PC-9 (cell line): ENCODE results near the gene ZBTB21. TPM values are rescaled to one million over a fixed set of nuclear protein-coding genes. Genes with fewer than 3 reads are reported as not detected.

Source experiments
- Bru-seq: library from RNA; stranded (reverse); fragments of 400-500 nt; gene quantifications from one replicate; lab custom pipeline; 2021; lab: Mats Ljungman, UMichigan
- BruChase-seq, 2 experiments: library from RNA; stranded (reverse); fragments of 400-500 nt; gene quantifications; one replicate each; lab custom pipeline; 2021; lab: Mats Ljungman, UMichigan
- BruUV-seq: library from RNA; stranded (reverse); fragments of 400-500 nt; replicated peaks from 2 replicates; lab custom pipeline; 2021; lab: Mats Ljungman, UMichigan
- CTCF ChIA-PET: fragments of 300-600 bp; sonication (Branson Sonifier 250); formaldehyde crosslinking; loops from one replicate; lab custom pipeline; 2022; ENCODE audit warnings: antibody characterized with exemption; lab: Charles Lee
- POLR2A ChIA-PET: fragments of 300-600 bp; sonication (Branson Sonifier 250); formaldehyde crosslinking; loops from one replicate; lab custom pipeline; 2022; ENCODE audit warnings: antibody characterized with exemption; ENCODE audit not compliant: unreplicated experiment; lab: Charles Lee
- DNase-seq, 2 experiments: peaks; one replicate each; pipeline versions ENCODE4 v3.0.0 to v3.0.0-alpha.2; 2015 to 2022; ENCODE audit warnings: mixed read lengths in 1 of 2
- H2AFZ ChIP-seq: fragments of 200-600 bp; sonication (generic); 2 replicates; pipeline ENCODE4 v1.8.1; 2017; ENCODE audit warnings: antibody characterized with exemption
- H3F3A ChIP-seq: fragments of 200-600 bp; sonication (generic); 2 replicates; pipeline ENCODE4 v1.8.1; 2017; ENCODE audit warnings: antibody characterized with exemption, mild to moderate bottlenecking, low read depth; ENCODE audit not compliant: insufficient read depth
- H3K27ac ChIP-seq: fragments of 200-600 bp; sonication (generic); 2 replicates; pipeline ENCODE4 v1.6.1; 2016; ENCODE audit warnings: mixed run types
- H3K27me3 ChIP-seq: fragments of 200-600 bp; sonication (generic); 2 replicates; pipeline ENCODE4 v1.6.1; 2016; ENCODE audit warnings: low read depth, mixed run types; ENCODE audit not compliant: insufficient read depth
- H3K36me3 ChIP-seq: fragments of 200-600 bp; sonication (generic); 2 replicates; pipeline ENCODE4 v1.6.1; 2016; ENCODE audit warnings: low read depth, mixed run types
- H3K4me1 ChIP-seq: fragments of 200-600 bp; sonication (generic); replicated peaks from 2 replicates; pipeline ENCODE4 v1.6.1; 2016; ENCODE audit warnings: mixed run types; ENCODE audit not compliant: insufficient read depth
- H3K4me2 ChIP-seq: fragments of 200-600 bp; sonication (generic); 2 replicates; pipeline ENCODE4 v1.6.1; 2017; ENCODE audit warnings: mixed run types
- H3K4me3 ChIP-seq: fragments of 200-600 bp; sonication (generic); 2 replicates; pipeline ENCODE4 v1.6.1; 2016; ENCODE audit warnings: mixed run types
- H3K79me2 ChIP-seq: fragments of 200-600 bp; sonication (generic); 2 replicates; pipeline ENCODE4 v1.6.1; 2017; ENCODE audit warnings: low read depth, mixed run types
- H3K9me2 ChIP-seq: fragments of 200-600 bp; sonication (generic); 2 replicates; pipeline ENCODE4 v1.8.1; 2017; ENCODE audit warnings: mild to moderate bottlenecking; ENCODE audit not compliant: insufficient read depth
- H3K9me3 ChIP-seq: fragments of 200-600 bp; sonication (generic); 2 replicates; pipeline ENCODE4 v1.8.1; 2016; ENCODE audit warnings: low read depth; ENCODE audit not compliant: insufficient read depth
- H4K20me1 ChIP-seq: fragments of 200-600 bp; sonication (generic); 2 replicates; pipeline ENCODE4 v1.8.1; 2017; ENCODE audit not compliant: insufficient read depth
- CTCF ChIP-seq: fragments of 200-600 bp; sonication (generic); conservative IDR thresholded peaks from 2 replicates; pipeline ENCODE4 v1.6.1; 2017; ENCODE audit warnings: mixed run types, antibody characterized with exemption, mild to moderate bottlenecking, moderate library complexity
- EZH2 ChIP-seq: fragments of 200-600 bp; sonication (generic); IDR thresholded peaks from 2 replicates; pipeline ENCODE4 v1.8.0; 2017; ENCODE audit warnings: antibody characterized with exemption, low read depth
- intact Hi-C: fragments of 100-400 bp; cut with micrococcal nuclease; formaldehyde crosslinking; loops from one replicate; pipeline ENCODE4 v1.10.0; 2022; ENCODE audit not compliant: unreplicated experiment
- long read RNA-seq: library from polyadenylated mRNA; stranded (forward); transcript quantifications from one replicate; pipeline ENCODE4 v2.0.0, GENCODE V29; 2022
- total RNA-seq: library from RNA; stranded (reverse); gene quantifications from 2 replicates; pipeline ENCODE4 v1.2.3, GENCODE V29; 2021

Gene ZBTB21
- total RNA-seq (9.1 and 13.5 TPM in 2 replicates), Bru-seq, nascent RNA (percentile 84 among the genes with signal in this experiment), BruChase-seq, experiment 1, labeled RNA remaining after a 2-hour chase (percentile 91 among the genes with signal in this experiment), BruChase-seq, experiment 2, labeled RNA remaining after a 6-hour chase (percentile 79 among the genes with signal in this experiment)
- long read RNA-seq, full-length matches to known transcripts, result 7 of 15 reads
- long read RNA-seq, partial matches to known transcripts, result 0 of 15 reads
- long read RNA-seq, other reads (novel, unspliced or antisense), result 8 of 15 reads

- intact Hi-C loops, result loop anchor here (1.0 to 2.0 kb wide), 3 partner anchors 77 to 398 kb away; no protein-coding TSS in a partner anchor
- TF ChIP-seq EZH2, result no peak
- no peak for TF ChIP-seq CTCF
- no TSS peak for BruUV-seq
- Histone ChIP-seq H3K9me3 (no peaks in the 10 kb centered on the region), H3K79me2 (peaks cover 32% of the 10 kb centered on the region), H3K4me1 (peaks cover 15% of the 10 kb centered on the region), H3F3A (no peaks in the 10 kb centered on the region), H3K27ac (peak within 1 kb of the TSS; percentile 90), H3K27me3 (no peaks in the 10 kb centered on the region), H3K9me2 (no peaks in the 10 kb centered on the region), H3K4me2 (peak within 1 kb of the TSS; percentile 87), H3K36me3 (0 out of 2 replicates have a peak, but pooled peaks cover 3% of the 10 kb centered on the region), H2AFZ (peak within 1 kb of the TSS; percentile 80), H3K4me3 (peak within 1 kb of the TSS; percentile 85), H4K20me1 (no peaks in the 10 kb centered on the region)
- ChIA-PET POLR2A (interaction anchor here (0.6 to 0.7 kb wide), 4 partner anchors 98 to 413 kb away, joined by 3 to 7 read pairs (median 4); no protein-coding TSS in a partner anchor), CTCF (interaction anchor here (0.6 kb wide), 1 partner anchor 70 kb away, joined by 4 read pairs; no protein-coding TSS in a partner anchor)
- DNase-seq, result peak; percentile 88 to 96
Observed at GRCh38 chr21:42009831-42010506, at the start of gene ZBTB21. ZBTB21 (minus strand) TSS chr21:42010360; CDS start chr21:41994095, 16,265 bp downstream.

DNA sequence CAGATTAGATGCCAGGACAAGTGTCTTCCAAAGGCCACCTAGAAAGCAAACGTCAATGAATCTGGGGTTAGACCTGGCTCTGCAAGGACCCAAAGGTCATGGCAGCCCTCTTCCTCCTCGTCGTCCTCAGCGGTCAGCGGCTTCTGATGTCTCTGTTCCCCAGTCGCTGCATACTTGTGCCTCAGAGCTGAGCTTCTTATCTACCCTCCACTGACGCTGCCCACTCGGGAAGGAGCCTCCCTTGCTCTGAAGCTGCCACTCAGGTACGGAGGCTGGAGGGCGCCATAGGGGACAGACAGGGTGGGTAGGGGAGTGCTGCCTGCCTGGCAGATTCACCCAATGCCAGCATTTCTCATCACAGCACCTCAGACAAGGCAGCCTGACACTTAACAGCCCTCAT lies 49.6 kb upstream of the ZBTB21 start:
- DNase-seq, result no peak
- Histone ChIP-seq H3K4me1 (peaks cover 26% of the 10 kb centered on the region), H2AFZ (no peak overlapping the region), H3K4me2 (no peak overlapping the region), H3F3A (peaks cover 23% of the 10 kb centered on the region; the same call in 1 of the 2 replicates), H3K27ac (no peak overlapping the region), H3K79me2 (no peaks in the 10 kb centered on the region), H4K20me1 (no peaks in the 10 kb centered on the region), H3K4me3 (no peak overlapping the region), H3K27me3 (no peaks in the 10 kb centered on the region), H3K9me2 (no peaks in the 10 kb centered on the region), H3K9me3 (no peaks in the 10 kb centered on the region), H3K36me3 (no peaks in the 10 kb centered on the region)
- intact Hi-C loops, result no loop called here
- ChIA-PET POLR2A (no interaction called here), CTCF (no interaction called here)
- BruUV-seq, result no TSS peak
- TF ChIP-seq EZH2 (no peak), CTCF (no peak)

- CTCF ChIA-PET, result no interaction called here
Observed at GRCh38 chr21:42059141-42059540, 49.0 kb upstream of the ZBTB21 start.

More at GRCh38 chr21:42059141-42059540, 49.0 kb upstream of the ZBTB21 start:
- intact Hi-C loops, result no loop called here
- POLR2A ChIA-PET, result no interaction called here
- Histone ChIP-seq H3K79me2 (no peaks in the 10 kb centered on the region), H3K27ac (no peak overlapping the region), H4K20me1 (no peaks in the 10 kb centered on the region), H3K9me3 (no peaks in the 10 kb centered on the region), H3K4me3 (no peak overlapping the region), H3K27me3 (no peaks in the 10 kb centered on the region), H3K4me1 (peaks cover 26% of the 10 kb centered on the region), H3K36me3 (no peaks in the 10 kb centered on the region), H3K9me2 (no peaks in the 10 kb centered on the region), H3K4me2 (no peak overlapping the region), H3F3A (peaks cover 23% of the 10 kb centered on the region; the same call in 1 of the 2 replicates), H2AFZ (no peak overlapping the region)
- no peak for DNase-seq
- no TSS peak for BruUV-seq
- TF ChIP-seq CTCF (no peak), EZH2 (no peak)
